H1 (cell line): ENCODE results near the gene ZNF433. TPM values are rescaled to one million over a fixed set of nuclear protein-coding genes. Genes with fewer than 3 reads are reported as not detected.

Experiments used
- CTCF ChIA-PET: fragments of 300-600 bp; sonication (Branson Sonifier 250); formaldehyde crosslinking; loops from one replicate; lab custom pipeline; 2021; ENCODE audit not compliant: partially characterized antibody; lab: Charles Lee
- POLR2A ChIA-PET: fragments of 300-600 bp; sonication (Branson Sonifier 250); formaldehyde crosslinking; loops from one replicate; lab custom pipeline; 2021; ENCODE audit warnings: inconsistent platforms; ENCODE audit not compliant: partially characterized antibody; lab: Charles Lee
- DNase-seq, 2 experiments: peaks; one replicate each; pipeline versions ENCODE4 v3.0.0 to v3.0.0-alpha.2; 2010 to 2022; ENCODE audit warnings: low spot score in 2 of 2, low read depth in 1 of 2, mixed read lengths in 1 of 2
- FAIRE-seq: peaks from 2 replicates; lab custom pipeline; 2011; peaks lifted over from hg19 to GRCh38; lab: Jason Lieb, UNC
- H2AFZ ChIP-seq: 2 replicates; pipeline ENCODE4 v1.8.1; 2012; ENCODE audit warnings: low read length, inconsistent platforms
- H2AK5ac ChIP-seq: 2 replicates; pipeline ENCODE4 v1.6.1; 2013; ENCODE audit warnings: low read depth, low read length
- H2BK120ac ChIP-seq: replicated peaks from 2 replicates; pipeline ENCODE3; 2013; ENCODE audit warnings: low read depth, low read length, inconsistent platforms
- H2BK12ac ChIP-seq: 2 replicates; pipeline ENCODE4 v1.6.1; 2013; ENCODE audit warnings: low read depth, low read length
- H2BK15ac ChIP-seq: 2 replicates; pipeline ENCODE4 v1.6.1; 2013; ENCODE audit warnings: low read length
- H2BK20ac ChIP-seq: 2 replicates; pipeline ENCODE4 v1.6.1; 2013; ENCODE audit warnings: low read length
- H2BK5ac ChIP-seq: 2 replicates; pipeline ENCODE4 v1.6.1; 2013; ENCODE audit warnings: low read depth, low read length
- H3K14ac ChIP-seq: 2 replicates; pipeline ENCODE4 v1.6.1; 2013; ENCODE audit warnings: inconsistent platforms; ENCODE audit not compliant: insufficient read length
- H3K18ac ChIP-seq: 2 replicates; pipeline ENCODE4 v1.6.1; 2013; ENCODE audit warnings: low read length; ENCODE audit errors: extremely low read depth
- H3K23ac ChIP-seq: 2 replicates; pipeline ENCODE4 v1.6.1; 2013; ENCODE audit warnings: inconsistent platforms; ENCODE audit not compliant: insufficient read length
- H3K23me2 ChIP-seq: 2 replicates; pipeline ENCODE4 v1.6.1; 2013; ENCODE audit warnings: low read depth, low read length
- H3K27ac ChIP-seq: 2 replicates; pipeline ENCODE4 v1.6.1; 2011; ENCODE audit warnings: low read depth, low read length, inconsistent platforms
- H3K27me3 ChIP-seq, 4 experiments: replicated peaks in 1 of 4; 1 replicate in 1 of 4; 2 replicates in 3 of 4; pipeline versions ENCODE4 v1.6.1 to v1.8.1; 2011 to 2013; ENCODE audit warnings: low read length in 3 of 4, mild to moderate bottlenecking in 3 of 4, inconsistent platforms in 2 of 4, mixed read lengths in 2 of 4, moderate library complexity in 1 of 4; ENCODE audit not compliant: control insufficient read depth in 3 of 4, insufficient read depth in 3 of 4; ENCODE audit errors: extremely low read depth in 1 of 4
- H3K36me3 ChIP-seq, 4 experiments: 2 replicates each; pipeline versions ENCODE4 v1.6.1 to v1.8.1; 2011 to 2013; ENCODE audit warnings: mild to moderate bottlenecking in 4 of 4, low read length in 3 of 4, moderate library complexity in 2 of 4, control low read depth in 1 of 4, inconsistent platforms in 1 of 4; ENCODE audit not compliant: insufficient read depth in 4 of 4, control insufficient read depth in 2 of 4
- H3K4ac ChIP-seq: replicated peaks from 2 replicates; pipeline ENCODE3; 2013; ENCODE audit warnings: low read length, low read depth, mixed read lengths, inconsistent platforms; ENCODE audit not compliant: insufficient read length
- H3K4me1 ChIP-seq, 4 experiments: replicated peaks in 1 of 4; 1 replicate in 1 of 4; 2 replicates in 3 of 4; pipeline versions ENCODE4 v1.6.1 to v1.8.1; 2011 to 2013; ENCODE audit warnings: low read length in 3 of 4, inconsistent platforms in 2 of 4, mixed read lengths in 1 of 4; ENCODE audit not compliant: insufficient read depth in 4 of 4, control insufficient read depth in 3 of 4
- H3K4me2 ChIP-seq, 2 experiments: 2 replicates each; pipeline versions ENCODE4 v1.6.1 to v1.8.1; 2011 to 2013; ENCODE audit warnings: low read depth in 2 of 2, low read length in 2 of 2, control low read depth in 1 of 2, inconsistent platforms in 1 of 2, mild to moderate bottlenecking in 1 of 2; ENCODE audit not compliant: insufficient read depth in 1 of 2
- H3K4me3 ChIP-seq, 4 experiments: fragments of 200-600, 300-600 bp in 1 of 4; sonication (generic), shearing (Covaris generic), sonication (Bioruptor Twin) in 1 of 4; 2 replicates each; pipeline versions ENCODE4 v1.5.1 to v1.8.1; 2011 to 2016; ENCODE audit warnings: low read length in 4 of 4, low read depth in 3 of 4, control low read depth in 2 of 4, inconsistent platforms in 2 of 4, mild to moderate bottlenecking in 2 of 4, mixed read lengths in 1 of 4, moderate library complexity in 1 of 4; ENCODE audit not compliant: insufficient read depth in 2 of 4; ENCODE audit errors: extremely low read depth in 1 of 4
- H3K56ac ChIP-seq: replicated peaks from 2 replicates; pipeline ENCODE3; 2013; ENCODE audit warnings: low read depth, mild to moderate bottlenecking, mixed read lengths, low read length, inconsistent platforms; ENCODE audit not compliant: insufficient read length
- H3K79me1 ChIP-seq: 2 replicates; pipeline ENCODE4 v1.6.1; 2013; ENCODE audit warnings: low read depth, low read length, control low read depth
- H3K79me2 ChIP-seq, 2 experiments: 2 replicates each; pipeline versions ENCODE4 v1.6.1 to v1.8.1; 2012 to 2013; ENCODE audit warnings: low read length in 2 of 2, mild to moderate bottlenecking in 2 of 2, inconsistent platforms in 1 of 2; ENCODE audit not compliant: insufficient read depth in 2 of 2, control insufficient read depth in 1 of 2
- H3K9ac ChIP-seq, 4 experiments: replicated peaks in 1 of 4; 1 replicate in 1 of 4; 2 replicates in 3 of 4; pipeline versions ENCODE4 v1.6.1 to v1.8.1; 2011 to 2013; ENCODE audit warnings: low read depth in 3 of 4, low read length in 3 of 4, control low read depth in 2 of 4, mild to moderate bottlenecking in 2 of 4, moderate library complexity in 2 of 4, inconsistent platforms in 1 of 4; ENCODE audit errors: extremely low read depth in 1 of 4
- H3K9me3 ChIP-seq, 2 experiments: 2 replicates each; pipeline versions ENCODE4 v1.6.1 to v1.8.1; 2012 to 2013; ENCODE audit warnings: mild to moderate bottlenecking in 2 of 2, moderate library complexity in 2 of 2, control low read depth in 1 of 2, inconsistent platforms in 1 of 2, low read depth in 1 of 2, low read length in 1 of 2, mixed read lengths in 1 of 2; ENCODE audit not compliant: insufficient read depth in 2 of 2
- H4K20me1 ChIP-seq, 2 experiments: replicated peaks in 1 of 2; 2 replicates each; pipeline versions ENCODE3 to v1.8.1; 2011 to 2013; ENCODE audit warnings: inconsistent platforms in 2 of 2, low read length in 2 of 2, mild to moderate bottlenecking in 1 of 2; ENCODE audit not compliant: insufficient read depth in 2 of 2, control insufficient read depth in 1 of 2
- H4K5ac ChIP-seq: 2 replicates; pipeline ENCODE4 v1.6.1; 2013; ENCODE audit warnings: low read length, low read depth, mixed read lengths, inconsistent platforms; ENCODE audit not compliant: insufficient read length
- H4K8ac ChIP-seq: 2 replicates; pipeline ENCODE4 v1.8.0; 2013; ENCODE audit warnings: mild to moderate bottlenecking, moderate library complexity, low read length, inconsistent platforms; ENCODE audit not compliant: insufficient read depth; ENCODE audit errors: extremely low read depth
- H4K91ac ChIP-seq: replicated peaks from 2 replicates; pipeline ENCODE3; 2013; ENCODE audit warnings: low read length, mixed read lengths, inconsistent platforms; ENCODE audit not compliant: insufficient read length
- CHD1 ChIP-seq: IDR thresholded peaks from 2 replicates; pipeline ENCODE4 v1.6.1; 2012; ENCODE audit warnings: low read depth, low read length, improper control_type of control experiment
- HDAC6 ChIP-seq: IDR thresholded peaks from one replicate; pipeline ENCODE4 v1.7.1; 2012; ENCODE audit warnings: low read depth, mild to moderate bottlenecking, inconsistent platforms, low read length, moderate library complexity
- TAF1 ChIP-seq: IDR thresholded peaks from 2 replicates; pipeline ENCODE4 v1.6.1; 2011; ENCODE audit warnings: mild to moderate bottlenecking, low read depth, low read length
- ZNF274 ChIP-seq: IDR thresholded peaks from 2 replicates; pipeline ENCODE4 v1.7.0; 2012; ENCODE audit warnings: low read length, borderline replicate concordance; ENCODE audit errors: extremely low read depth
- WGBS, 2 experiments: shearing (Covaris generic) in 1 of 2; methylation state at CpG; one replicate each; pipeline versions ENCODE4 v1.1.6 to v1.1.7; 2013 to 2015; ENCODE audit warnings: low lambda C conversion rate in 2 of 2, mixed read lengths in 2 of 2, inconsistent platforms in 1 of 2, low coverage in 1 of 2, missing lambda C conversion rate in 1 of 2; ENCODE audit not compliant: insufficient replicate concordance in 2 of 2, insufficient coverage in 1 of 2, insufficient read length in 1 of 2; ENCODE audit errors: extremely low coverage in 1 of 2, missing lambda C conversion rate in 1 of 2; 5-methylcytosine and 5-hydroxymethylcytosine counted together
- polyA plus RNA-seq, 7 experiments: library from polyadenylated mRNA; depleted of rRNA in 3 of 7; stranded (reverse) in 5 of 7; unstranded in 2 of 7; fragments of >200 nt in 5 of 7; fragments of 200-250 nt in 2 of 7; gene quantifications; 1 replicate in 5 of 7; 2 replicates in 1 of 7; 4 replicates in 1 of 7; pipeline versions ENCODE4 v1.2.1 to v1.2.3, GENCODE V29; 2011 to 2013; ENCODE audit warnings: missing spikeins in 2 of 7, mixed read lengths in 2 of 7
- total RNA-seq: library from RNA; stranded (reverse); fragmentation: NEBNext Ultra II Directional; extraction: Animal tissue kit (Norgen Biotek cat#: 25700); gene quantifications from 2 replicates; pipeline ENCODE4 v1.2.1, GENCODE V29; 2021

The ZNF433 gene
- total and polyA plus RNA-seq, 2 of the 8 experiments (the other 6 are each of a cell fraction or from before 2014, with no cell fraction given) = 0.68 to 1.8 TPM

- 90% methylated on average over 9 of the region's 9 CpGs; no CpG with 5 or more reads in 1 of the 2 experiments for WGBS, 2 experiments
Measured at GRCh38 chr19:11978492-11979100, 56.9 kb downstream of the ZNF433 start.

More at GRCh38 chr19:11978492-11979100, 56.9 kb downstream of the ZNF433 start:
- POLR2A ChIA-PET = no interaction called here
- H3K18ac ChIP-seq = no peak overlapping the region
- no peaks in the 10 kb centered on the region for H3K79me1 ChIP-seq
- no peak overlapping the region for H2BK120ac ChIP-seq
- FAIRE-seq (no peak), DNase-seq (no peak)
- no peaks in the 10 kb centered on the region for H3K4me1 ChIP-seq
- no peak overlapping the region for H2AFZ ChIP-seq
- no peak overlapping the region for H3K4me2 ChIP-seq
- H3K23me2 ChIP-seq = no peaks in the 10 kb centered on the region
- H3K9ac ChIP-seq = no peak overlapping the region
- no peak overlapping the region for H2BK15ac ChIP-seq
- no peak overlapping the region for H3K4me3 ChIP-seq
- H4K91ac ChIP-seq = no peak overlapping the region
- no peak overlapping the region for H2AK5ac ChIP-seq
- H3K23ac ChIP-seq = no peak overlapping the region
- H4K5ac ChIP-seq = no peak overlapping the region
- no peak overlapping the region for H2BK5ac ChIP-seq
- H3K27me3 ChIP-seq = no peaks in the 10 kb centered on the region
- peaks cover 64 to 79% of the 10 kb centered on the region in 2 experiments for H3K9me3 ChIP-seq
- no peak overlapping the region for H3K27ac ChIP-seq
- TF ChIP-seq TAF1 = no peak
- TF ChIP-seq ZNF274 = peak; percentile 66; the same call in 1 of the 2 replicates
- no peak for TF ChIP-seq CHD1
- no peak for TF ChIP-seq HDAC6
- H4K8ac ChIP-seq = no peak overlapping the region
- no peak overlapping the region for H2BK20ac ChIP-seq
- peaks cover 0 to 14% (median 0%) of the 10 kb centered on the region in 4 experiments; a peak in 2 of 8 replicates for H3K36me3 ChIP-seq
- no peaks in the 10 kb centered on the region for H3K79me2 ChIP-seq
- CTCF ChIA-PET = no interaction called here
- H3K14ac ChIP-seq = no peak overlapping the region
- H2BK12ac ChIP-seq = no peak overlapping the region
- H3K4ac ChIP-seq = no peak overlapping the region
- H3K56ac ChIP-seq = no peak overlapping the region
- H4K20me1 ChIP-seq = no peaks in the 10 kb centered on the region
